Measurements from ENCODE around the gene KNDC1. TPM values are rescaled to one million over a fixed set of nuclear protein-coding genes. Genes with fewer than 3 reads are reported as not detected.

KNDC1 gene
- total and polyA plus RNA-seq, 2 of the 4 experiments (the other 2 are of a cell fraction): 0.18 to 1.1 TPM

- no peak overlapping the region for H3K4me3 ChIP-seq (ENCODE audit: insufficient read depth, low read depth, low read length)
- no peak overlapping the region for H3K27ac ChIP-seq (ENCODE audit: insufficient read depth, low read length)
- no peak overlapping the region for H2BK20ac ChIP-seq (ENCODE audit: low read depth, low read length)
- BruUV-seq (replicated peaks): no TSS peak
- in situ Hi-C loops (cut with MboI; ENCODE audit: low sequenced_read_pairs): no loop called here
- H2BK120ac ChIP-seq (ENCODE audit: low read depth, low read length): no peak overlapping the region
- no peak overlapping the region for H3K14ac ChIP-seq (replicated peaks; ENCODE audit: low read depth, low read length)
- no peak overlapping the region for H4K8ac ChIP-seq (ENCODE audit: low read depth in 2 of 2, low read length in 2 of 2)
- no peak for ATAC-seq (ENCODE audit: low read depth)
- H3K4ac ChIP-seq (ENCODE audit: low read depth, low read length): no peak overlapping the region
- H2AK9ac ChIP-seq (replicated peaks; ENCODE audit: low read depth, low read length, poor library complexity): no peak overlapping the region
- H3K79me1 ChIP-seq (ENCODE audit: low read depth in 1 of 2, low read length in 2 of 2): no peaks in the 10 kb centered on the region
- H3K18ac ChIP-seq (ENCODE audit: low read depth, low read length): no peak overlapping the region
- H2BK5ac ChIP-seq (ENCODE audit: low read depth, low read length, poor library complexity, severe bottlenecking): no peak overlapping the region
- peaks cover 8% of the 10 kb centered on the region; the same call in 1 of the 2 replicates for H3K9me3 ChIP-seq (ENCODE audit: control insufficient read depth, insufficient read depth, low read length)
- H4K20me1 ChIP-seq (ENCODE audit: insufficient read depth, low read length): no peaks in the 10 kb centered on the region
- H4K5ac ChIP-seq (ENCODE audit: low read depth, low read length): no peak overlapping the region
- no peak overlapping the region for H3K23ac ChIP-seq (ENCODE audit: low read depth, low read length)
- WGBS, 2 experiments (ENCODE audit: extremely low coverage in 2 of 2, insufficient read length in 1 of 2): 59% methylated on average over 15 of the region's 23 CpGs; no CpG with 5 or more reads in 1 of the 2 experiments
- no peak overlapping the region for H2AK5ac ChIP-seq (ENCODE audit: low read depth, low read length)
- no peaks in the 10 kb centered on the region for H3K4me1 ChIP-seq (ENCODE audit: control insufficient read depth, insufficient read depth, low read length)
- dilution Hi-C loops (cut with HindIII; ENCODE audit: low sequenced_read_pairs, unreplicated experiment): no loop called here
- H3K9me1 ChIP-seq (ENCODE audit: insufficient read depth, low read length): no peaks in the 10 kb centered on the region
- H3K4me2 ChIP-seq (ENCODE audit: low read depth, low read length): no peak overlapping the region
- H3K9ac ChIP-seq (ENCODE audit: low read depth, low read length): no peak overlapping the region
- DNase-seq: no peak
- CTCF ChIA-PET: interaction anchor here (1.4 kb wide), 1 partner anchor 462 kb away, joined by 3 read pairs; no protein-coding TSS in a partner anchor
- POLR2A ChIA-PET (ENCODE audit: unreplicated experiment): interaction anchor here (0.5 kb wide), 1 partner anchor 101 kb away, joined by 5 read pairs; no protein-coding TSS in a partner anchor
- TF ChIP-seq MAZ (IDR thresholded peaks at IDR 0.05; ENCODE audit: borderline replicate concordance, low read depth, low read length) (no peak), RFX5 (IDR thresholded peaks at IDR 0.05; ENCODE audit: low read depth, low read length) (no peak), MXI1 (IDR thresholded peaks at IDR 0.05; ENCODE audit: borderline replicate concordance, low read depth, low read length) (no peak), USF2 (IDR thresholded peaks at IDR 0.05; ENCODE audit: low read depth, low read length) (no peak), POLR2A (IDR thresholded peaks at IDR 0.05; ENCODE audit: low read depth, low read length) (no peak), RCOR1 (IDR thresholded peaks at IDR 0.05; ENCODE audit: insufficient replicate concordance, low read length) (no peak), BHLHE40 (IDR thresholded peaks at IDR 0.05; ENCODE audit: low read depth, low read length) (no peak), ELK1 (IDR thresholded peaks at IDR 0.05; ENCODE audit: borderline replicate concordance, low read depth, low read length) (no peak), NFE2L2 (IDR thresholded peaks at IDR 0.05; ENCODE audit: low read depth, low read length) (no peak), RAD21 (IDR thresholded peaks at IDR 0.05; ENCODE audit: low read length) (no peak), CHD1 (IDR thresholded peaks at IDR 0.05; ENCODE audit: low read depth, low read length) (no peak), CEBPB (IDR thresholded peaks at IDR 0.05; ENCODE audit: low read depth, low read length) (no peak), SMC3 (IDR thresholded peaks at IDR 0.05; ENCODE audit: low read depth, low read length) (no peak), MAFK (IDR thresholded peaks at IDR 0.05; ENCODE audit: low read depth, low read length) (no peak), FOS (IDR thresholded peaks at IDR 0.05; ENCODE audit: low read depth, low read length) (no peak), CTCF (conservative IDR thresholded peaks at IDR 0.05; ENCODE audit: low read depth, low read length) (no peak)
- H3K27me3 ChIP-seq (ENCODE audit: control insufficient read depth, insufficient read depth, low read length): no peaks in the 10 kb centered on the region; the same call in 1 of the 2 replicates
- no peak overlapping the region for H2AFZ ChIP-seq (replicated peaks; ENCODE audit: low read length, poor library complexity)
- H4K91ac ChIP-seq (ENCODE audit: insufficient read depth, low read depth, low read length): no peak overlapping the region
- H2BK15ac ChIP-seq (ENCODE audit: low read depth, low read length): no peak overlapping the region
- intact Hi-C loops (cut with micrococcal nuclease): no loop called here
- H3K56ac ChIP-seq (ENCODE audit: extremely low read depth, insufficient read depth, low read length): no peak overlapping the region
- no peaks in the 10 kb centered on the region for H3K36me3 ChIP-seq (ENCODE audit: control insufficient read depth, insufficient read depth, low read length)
Measured at GRCh38 chr10:133123746-133124356, 36.2 kb upstream of the KNDC1 start.
